SK-N-SH treated with all-trans-retinoic acid at 6 μM for 48 hours (cell line): ENCODE measurements around the gene LSAMP.

Source experiments
- ATAC-seq: fragments of 200-7000 bp; cut with Tn5 transposase; 3 replicates; pipeline ENCODE4 v1.9.1; 2020; ENCODE audit warnings: mild to moderate bottlenecking, moderate library complexity
- ARNTL ChIP-seq: fragments of 450-650 bp; formaldehyde crosslinking; IDR thresholded peaks from 2 replicates; pipeline ENCODE4 v1.5.0; 2020; ENCODE audit warnings: low read depth, mild to moderate bottlenecking, moderate library complexity, borderline replicate concordance
- BACH2 ChIP-seq: fragments of 250-450 bp; sonication (Bioruptor Pico); IDR thresholded peaks from 2 replicates; pipeline ENCODE4 v1.9.0; 2021; ENCODE audit warnings: mild to moderate bottlenecking, borderline replicate concordance
- CREB5 ChIP-seq: fragments of 250-450 bp; sonication (Bioruptor Pico); IDR thresholded peaks from 2 replicates; pipeline ENCODE4 v1.5.1; 2020; ENCODE audit warnings: low read depth, mild to moderate bottlenecking, moderate library complexity
- CSDC2 ChIP-seq: fragments of 250-450 bp; sonication (Bioruptor Pico); IDR thresholded peaks from 2 replicates; pipeline ENCODE4 v1.5.0; 2020; ENCODE audit warnings: mild to moderate bottlenecking, moderate library complexity
- ESRRG ChIP-seq: fragments of 250-450 bp; sonication (Bioruptor Pico); IDR thresholded peaks from 2 replicates; pipeline ENCODE4 v1.6.1; 2021; ENCODE audit warnings: mild to moderate bottlenecking
- GLIS3 ChIP-seq: fragments of 250-450 bp; sonication (Bioruptor Pico); IDR thresholded peaks from 2 replicates; pipeline ENCODE4 v1.5.0; 2020; ENCODE audit warnings: mild to moderate bottlenecking, moderate library complexity
- ISL1 ChIP-seq: fragments of 250-450 bp; sonication (Bioruptor Pico); IDR thresholded peaks from 2 replicates; pipeline ENCODE4 v2.1.2; 2022; ENCODE audit warnings: mild to moderate bottlenecking, moderate library complexity
- OSR1 ChIP-seq: fragments of 250-450 bp; sonication (Bioruptor Pico); IDR thresholded peaks from 2 replicates; pipeline ENCODE4 v1.8.0; 2022; ENCODE audit warnings: moderate library complexity, mild to moderate bottlenecking, inconsistent platforms
- POU6F1 ChIP-seq: fragments of 250-450 bp; sonication (Bioruptor Pico); IDR thresholded peaks from 2 replicates; pipeline ENCODE4 v1.8.0; 2021; ENCODE audit warnings: low read depth, mild to moderate bottlenecking, moderate library complexity, borderline replicate concordance
- PPARA ChIP-seq: fragments of 250-450 bp; sonication (Bioruptor Pico); IDR thresholded peaks from 2 replicates; pipeline ENCODE4 v1.5.0; 2020; ENCODE audit warnings: mild to moderate bottlenecking, borderline replicate concordance
- RARB ChIP-seq: fragments of 250-450 bp; sonication (Bioruptor Pico); IDR thresholded peaks from 2 replicates; pipeline ENCODE4 v1.8.0; 2021; ENCODE audit warnings: mild to moderate bottlenecking, moderate library complexity
- SNAI2 ChIP-seq: fragments of 250-450 bp; sonication (Bioruptor Pico); IDR thresholded peaks from 2 replicates; pipeline ENCODE4 v1.5.0; 2020; ENCODE audit warnings: mild to moderate bottlenecking, moderate library complexity
- TCF4 ChIP-seq: fragments of 250-450 bp; sonication (Bioruptor Pico); IDR thresholded peaks from 2 replicates; pipeline ENCODE4 v1.8.0; 2021; ENCODE audit warnings: mild to moderate bottlenecking, moderate library complexity, borderline replicate concordance
- TOX ChIP-seq: fragments of 250-450 bp; sonication (Bioruptor Pico); IDR thresholded peaks from 2 replicates; pipeline ENCODE4 v1.8.0; 2021; ENCODE audit warnings: mild to moderate bottlenecking, moderate library complexity, borderline replicate concordance
- TSHZ2 ChIP-seq: fragments of 250-450 bp; sonication (Bioruptor Pico); IDR thresholded peaks from 2 replicates; pipeline ENCODE4 v1.5.0; 2020; ENCODE audit warnings: mild to moderate bottlenecking, moderate library complexity
- ZFP3 ChIP-seq: fragments of 250-450 bp; sonication (Bioruptor Pico); IDR thresholded peaks from 2 replicates; pipeline ENCODE4 v1.5.0; 2020; ENCODE audit warnings: mild to moderate bottlenecking, moderate library complexity
- ZFP30 ChIP-seq: fragments of 450-650 bp; formaldehyde crosslinking; IDR thresholded peaks from 2 replicates; pipeline ENCODE4 v1.5.0; 2022; ENCODE audit warnings: mild to moderate bottlenecking, moderate library complexity
- ZNF565 ChIP-seq: fragments of 450-650 bp; formaldehyde crosslinking; conservative IDR thresholded peaks from 2 replicates; pipeline ENCODE4 v1.5.0; 2020; ENCODE audit warnings: low read depth, mild to moderate bottlenecking, moderate library complexity
- ZNF8 ChIP-seq: fragments of 450-650 bp; formaldehyde crosslinking; IDR thresholded peaks from 2 replicates; pipeline ENCODE4 v1.5.0; 2020; ENCODE audit warnings: mild to moderate bottlenecking, moderate library complexity

LSAMP gene

GRCh38 chr3:116281313-116282143 lies 163.8 kb downstream of the LSAMP start (continued):
- TF ChIP-seq TSHZ2 (CRISPR knock-in tag): no peak
- no peak for TF ChIP-seq POU6F1 (CRISPR knock-in tag)
- TF ChIP-seq CSDC2 (CRISPR knock-in tag): no peak
- TF ChIP-seq ZFP3: no peak
- TF ChIP-seq RARB (CRISPR knock-in tag): no peak
- no peak for TF ChIP-seq ESRRG (CRISPR knock-in tag)
- TF ChIP-seq TCF4 (CRISPR knock-in tag): no peak

- ATAC-seq: peak; percentile 39; the same call in 1 of the 3 replicates
Observed at GRCh38 chr3:116280130-116280740, 165.1 kb downstream of the LSAMP start.

GRCh38 chr3:116276675-116277074 lies 168.6 kb downstream of the LSAMP start:
- no peak for ATAC-seq
- TF ChIP-seq ISL1 (CRISPR knock-in tag) (no peak), POU6F1 (CRISPR knock-in tag) (no peak)
- TF ChIP-seq, all 23 proteins: peak for 0

More at GRCh38 chr3:116280130-116280740, 165.1 kb downstream of the LSAMP start:
- TF ChIP-seq OSR1 (no peak), PPARA (CRISPR knock-in tag) (no peak), ZFP30 (CRISPR knock-in tag) (no peak), BACH2 (CRISPR knock-in tag) (no peak), ARNTL (no peak), TCF4 (CRISPR knock-in tag) (no peak), CREB5 (no peak), ZNF8 (CRISPR knock-in tag) (no peak), GLIS3 (CRISPR knock-in tag) (no peak), CSDC2 (CRISPR knock-in tag) (no peak), ZNF565 (no peak), RARB (CRISPR knock-in tag) (no peak), ESRRG (CRISPR knock-in tag) (no peak), SNAI2 (CRISPR knock-in tag) (no peak), ISL1 (CRISPR knock-in tag) (no peak), ZFP3 (no peak), TOX (CRISPR knock-in tag) (no peak), TSHZ2 (CRISPR knock-in tag) (no peak)
